SKM-1 treated with dmso at 0.1 percent for 144 hours (cell line): ENCODE results near the gene MFNG.
"Not testable (repeated sequence)": the region's sequence is repeated elsewhere in the genome, so short reads cannot be mapped to it uniquely, and the experiment has no call there.

Source experiments
- DNase-seq: peaks from one replicate; lab custom pipeline; 2025; ENCODE audit not compliant: unreplicated experiment; lab: John Stamatoyannopoulos, UW

MFNG gene, protein sequence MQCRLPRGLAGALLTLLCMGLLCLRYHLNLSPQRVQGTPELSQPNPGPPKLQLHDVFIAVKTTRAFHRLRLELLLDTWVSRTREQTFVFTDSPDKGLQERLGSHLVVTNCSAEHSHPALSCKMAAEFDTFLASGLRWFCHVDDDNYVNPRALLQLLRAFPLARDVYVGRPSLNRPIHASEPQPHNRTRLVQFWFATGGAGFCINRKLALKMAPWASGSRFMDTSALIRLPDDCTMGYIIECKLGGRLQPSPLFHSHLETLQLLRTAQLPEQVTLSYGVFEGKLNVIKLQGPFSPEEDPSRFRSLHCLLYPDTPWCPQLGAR

GRCh38 chr22:37486224-37486845 lies at the start of gene MFNG:
TSS of gene MFNG (minus strand) at chr22:37486384. CDS start at chr22:37486177, 207 bp downstream.
- peak; percentile 90 for DNase-seq

DNA sequence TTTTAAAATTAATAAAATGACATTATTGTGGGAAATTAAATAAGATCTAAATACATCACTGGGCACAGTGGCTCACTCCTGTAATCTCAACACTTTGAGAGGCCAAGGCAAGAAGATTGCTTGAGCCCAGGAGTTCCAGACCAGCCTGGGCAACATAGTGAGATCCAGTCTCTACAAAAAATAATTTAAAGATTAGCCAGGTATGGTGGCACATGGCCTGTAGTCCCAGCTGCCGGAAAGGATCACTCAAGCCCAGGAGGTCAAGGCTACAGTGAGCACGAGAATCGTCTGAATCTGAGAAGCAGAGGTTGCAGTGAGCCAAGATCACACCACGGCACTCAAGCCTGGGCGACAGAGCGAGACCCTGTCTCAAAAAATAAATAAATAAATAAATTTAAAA lies 49.0 kb upstream of the MFNG start:
- DNase-seq, result no peak

DNA sequence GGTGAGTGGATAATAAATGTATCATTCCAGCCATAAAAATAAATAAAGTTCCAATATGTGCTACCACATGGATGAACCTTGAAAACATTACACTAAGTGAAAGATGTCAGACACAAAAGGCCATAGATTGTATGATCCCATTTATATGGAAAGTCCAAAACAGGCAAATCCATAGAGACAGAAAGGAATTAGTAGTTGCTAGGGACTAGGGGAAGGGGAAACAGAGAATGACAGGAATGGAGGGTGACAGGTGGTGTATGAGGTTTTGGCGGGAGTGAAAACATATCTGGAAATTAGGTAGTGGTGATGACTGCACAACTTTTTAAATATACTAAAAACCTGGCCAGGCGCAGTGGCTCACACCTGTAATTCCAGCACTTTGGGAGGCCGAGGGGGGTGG lies 48.3 kb upstream of the MFNG start:
- no peak for DNase-seq

DNA sequence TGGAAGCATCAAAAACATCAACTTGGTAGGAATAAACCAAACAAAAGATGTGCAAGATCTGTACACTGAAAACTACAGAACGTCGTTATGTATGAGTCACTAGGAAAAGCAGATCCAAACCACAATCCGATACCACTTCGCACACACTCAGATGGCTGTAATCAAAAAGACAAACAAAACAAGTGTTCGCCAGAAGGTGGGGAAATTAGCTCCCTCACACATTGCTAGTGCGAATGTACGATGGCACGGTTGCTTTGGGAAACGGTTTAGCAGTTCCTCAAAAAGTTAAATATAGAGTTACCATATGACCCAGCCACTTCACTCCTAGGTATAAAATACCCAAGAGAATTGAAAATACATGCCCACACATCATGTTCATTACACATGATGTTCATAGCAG lies 47.8 kb upstream of the MFNG start:
- peak; percentile 24 for DNase-seq

DNA sequence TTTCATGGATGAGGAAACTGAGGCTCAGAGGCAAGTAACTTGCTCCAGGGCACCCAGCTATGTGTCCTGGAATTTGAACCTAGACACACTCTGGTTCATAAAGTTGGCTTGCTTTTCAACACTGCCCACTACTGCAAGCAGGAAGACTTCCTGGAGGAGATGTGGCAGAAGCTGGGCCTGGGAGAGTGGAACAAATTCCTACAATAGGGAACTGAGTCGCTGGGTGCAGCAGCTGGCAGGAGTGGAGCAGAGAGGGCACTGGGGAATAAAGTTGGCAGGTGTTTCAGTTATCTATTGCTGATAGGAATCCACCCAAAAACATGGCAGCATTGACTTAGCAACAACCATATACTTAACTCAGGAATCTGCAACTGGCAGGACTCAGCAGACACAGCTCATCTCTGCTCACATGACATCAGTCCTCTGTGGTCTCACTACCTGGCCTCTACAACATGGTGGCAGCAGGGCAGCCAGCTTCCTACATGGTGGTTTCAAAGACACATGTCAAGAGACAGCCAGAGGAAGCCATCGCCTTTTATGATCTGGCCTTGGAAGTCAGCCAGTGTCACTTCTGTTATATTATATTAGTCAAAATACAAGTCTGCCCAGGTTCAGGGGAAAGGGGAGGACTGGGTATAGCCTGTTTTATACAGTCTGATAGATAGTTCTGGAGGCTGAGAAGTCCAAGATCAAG lies 43.6 kb upstream of the MFNG start:
- no peak for DNase-seq

GRCh38 chr22:37527952-37528351 lies 41.8 kb upstream of the MFNG start:
- not testable (repeated sequence) for DNase-seq

- DNase-seq, result not testable (repeated sequence)
These were observed 41.0 kb upstream of the MFNG start for GRCh38 chr22:37527081-37527752.

DNA sequence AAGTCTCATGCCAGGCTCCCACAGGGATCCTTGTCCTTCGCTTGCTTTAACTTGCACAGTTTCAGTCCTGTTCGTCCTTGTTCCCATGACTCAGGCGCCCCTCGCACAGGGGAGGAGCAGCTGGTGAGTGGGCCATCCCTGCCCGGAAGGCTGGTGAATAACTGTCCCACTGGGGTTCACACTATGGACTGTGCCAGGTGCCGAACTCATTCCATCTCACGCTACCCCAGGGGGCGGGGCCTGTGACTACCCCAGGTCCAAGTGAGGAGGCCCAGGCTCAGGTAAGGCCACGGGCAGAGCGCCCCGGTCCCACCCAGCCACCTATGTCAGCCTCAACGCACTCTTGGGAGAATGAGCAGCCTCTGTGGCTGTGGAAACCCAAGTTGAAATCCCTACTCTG lies 40.2 kb upstream of the MFNG start:
- no peak for DNase-seq

DNA sequence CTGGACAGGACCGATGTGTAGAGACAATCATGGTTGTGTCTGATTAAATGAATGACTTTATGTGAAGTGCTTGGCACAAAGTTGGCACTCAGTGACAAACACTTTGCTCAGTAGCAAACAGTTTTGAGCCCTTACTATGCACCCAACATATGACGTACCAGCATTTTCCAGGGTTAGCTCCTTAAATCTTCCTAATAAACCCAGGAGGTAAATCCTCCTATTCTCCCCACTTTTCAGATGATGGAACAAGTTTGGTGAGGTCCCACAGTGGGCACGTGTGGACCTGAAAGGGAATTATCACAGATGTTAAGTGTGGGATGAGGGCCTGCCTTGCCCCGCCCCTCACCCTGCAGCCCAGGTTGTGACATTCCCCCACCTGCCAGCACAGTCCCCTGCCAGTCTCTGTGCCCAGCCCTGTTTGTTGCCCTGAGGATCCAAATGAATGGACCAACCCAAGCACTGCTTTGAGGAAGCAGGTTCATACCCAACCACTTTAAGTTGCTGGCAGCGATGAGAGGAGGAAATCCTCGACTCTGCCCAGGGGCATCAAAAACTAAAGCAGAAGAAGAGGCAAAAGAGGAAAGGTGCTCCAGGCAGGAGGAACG lies 39.7 kb upstream of the MFNG start:
- DNase-seq, result no peak

DNA sequence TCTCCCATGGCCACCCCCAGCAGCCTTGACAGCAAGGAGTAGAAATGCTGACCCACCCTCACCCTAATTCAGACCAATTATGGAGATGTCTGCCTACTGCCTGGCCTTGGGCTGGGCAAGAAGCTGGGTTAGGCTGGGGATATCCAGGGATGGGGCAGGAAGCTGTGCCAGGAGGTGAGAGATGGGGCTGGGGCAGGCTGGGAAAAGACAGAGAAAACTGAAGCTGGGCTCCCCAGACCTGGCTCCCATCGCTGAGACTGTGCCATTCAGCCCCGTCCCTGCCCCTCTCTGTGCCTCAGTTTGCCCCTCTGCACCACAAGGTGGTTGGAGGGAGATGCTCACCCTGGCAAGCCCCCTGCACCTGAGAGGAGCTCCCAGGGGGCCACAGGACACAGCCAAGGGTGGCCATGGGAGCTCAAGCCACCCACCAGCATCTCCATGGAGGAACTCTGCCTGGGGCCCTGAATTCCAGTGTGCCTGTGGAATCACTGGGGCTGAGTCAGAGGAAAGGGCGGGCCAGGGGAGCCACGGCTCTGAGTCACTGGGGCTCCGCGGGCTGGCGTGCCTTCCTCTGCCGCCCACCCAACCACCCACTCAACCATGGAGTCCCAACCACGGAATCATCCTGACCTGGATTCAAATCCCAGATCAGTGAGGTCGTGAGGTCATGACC lies 39.0 kb upstream of the MFNG start:
- no peak for DNase-seq

- no peak for DNase-seq
These were observed 36.3 kb upstream of the MFNG start for GRCh38 chr22:37522482-37522881.

DNA sequence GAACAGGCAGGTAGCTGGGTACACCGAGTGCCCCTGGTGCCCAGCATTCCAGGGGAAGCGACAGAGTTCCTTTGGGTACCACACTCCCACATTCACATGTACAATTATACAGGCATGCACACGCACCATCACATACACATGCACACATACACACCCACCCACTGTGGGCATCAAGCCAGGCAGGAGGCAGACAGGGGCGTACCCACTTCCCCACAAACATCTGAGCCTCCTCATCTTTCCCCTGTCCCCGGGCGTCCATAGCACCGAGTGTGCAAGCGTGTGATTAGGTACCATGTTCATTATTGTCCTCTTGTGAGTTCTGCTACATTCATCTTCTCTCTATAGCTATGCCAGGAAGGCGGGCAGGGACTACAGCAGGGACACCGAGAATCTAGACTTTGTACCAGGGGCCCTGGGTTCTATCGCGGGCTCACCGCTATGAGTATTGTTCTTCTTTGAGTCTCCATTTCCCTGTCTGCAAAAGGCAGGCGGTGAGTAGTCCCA lies 35.1 kb upstream of the MFNG start:
- no peak for DNase-seq

- DNase-seq, result no peak
These were observed 34.6 kb upstream of the MFNG start for GRCh38 chr22:37520776-37521191.

DNA sequence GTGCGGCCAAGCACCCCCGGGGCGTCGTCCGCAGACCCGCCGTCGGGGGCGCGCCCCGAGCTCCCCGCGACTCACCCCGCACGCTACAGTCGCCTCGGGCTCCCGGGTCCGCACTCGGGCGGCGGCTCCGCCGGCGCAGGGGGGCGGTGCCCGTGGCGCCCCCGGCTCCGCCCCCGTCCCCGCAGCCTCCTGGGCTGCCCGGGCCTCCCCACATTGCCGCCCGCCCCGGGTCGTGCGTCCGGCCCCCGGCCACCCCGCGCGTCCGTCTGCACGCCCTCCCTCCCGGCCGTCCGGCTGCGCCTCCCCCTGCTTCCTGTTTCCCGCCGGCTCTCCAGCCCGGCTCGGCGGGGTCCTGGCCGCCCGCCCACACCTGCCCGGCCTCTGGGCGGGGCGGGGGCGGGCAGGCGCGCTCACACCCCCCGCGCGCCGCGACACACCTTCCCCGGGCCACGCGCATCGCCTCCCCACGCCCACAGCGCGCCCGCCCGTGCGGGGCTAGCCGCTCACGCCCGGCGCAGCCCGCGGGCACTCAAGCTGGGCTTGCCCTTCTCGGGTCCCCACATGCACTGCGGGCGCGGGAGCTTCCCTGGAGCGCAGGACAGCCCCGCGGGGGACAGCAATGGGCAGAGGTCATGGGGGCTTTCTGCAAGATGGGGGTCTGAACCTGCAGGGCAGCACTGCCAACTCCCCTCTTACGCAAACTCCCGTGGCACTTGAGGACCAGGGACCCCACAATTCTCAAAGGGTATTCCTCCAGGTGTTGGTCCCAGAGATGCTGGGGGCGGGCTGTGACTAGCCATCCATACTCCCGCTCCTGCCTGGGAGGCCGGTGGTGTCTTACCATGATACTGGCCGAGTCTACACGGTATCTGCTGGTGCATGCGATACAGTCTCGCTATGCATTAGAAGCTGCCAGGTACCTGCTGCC lies 33.3 kb upstream of the MFNG start, which contains the start of gene CARD10:
Gene CARD10 (minus strand): TSS at position 148 of the 928 bp plus-strand sequence. CDS start 215 bp downstream, outside the sequence.
- DNase-seq, result no peak

GRCh38 chr22:37518509-37519267 lies 32.5 kb upstream of the MFNG start:
- DNase-seq, result no peak

- DNase-seq, result no peak
These were observed 31.8 kb upstream of the MFNG start for GRCh38 chr22:37517826-37518450.

DNA sequence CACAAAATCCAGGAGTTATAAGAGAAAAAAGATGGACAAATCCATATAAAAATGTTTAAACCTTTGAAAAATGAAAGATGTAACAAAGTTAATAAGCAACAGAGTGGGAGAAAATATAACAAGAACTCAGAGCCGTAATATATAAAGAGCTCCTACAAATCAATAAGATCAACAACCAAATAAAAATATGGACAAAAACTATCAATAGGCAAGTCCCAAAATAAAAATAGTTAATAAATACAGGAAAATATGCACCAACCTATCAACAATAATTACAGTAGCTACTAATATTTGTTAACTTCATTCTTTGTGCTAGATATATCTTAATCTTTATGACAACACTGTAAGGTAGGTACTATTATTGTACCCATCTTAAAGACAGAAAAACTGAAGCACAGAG lies 30.3 kb upstream of the MFNG start:
- DNase-seq, result no peak

GRCh38 chr22:37515901-37516300 lies 29.7 kb upstream of the MFNG start:
- no peak for DNase-seq
